Activated naive CD4-positive, alpha-beta T cell treated with anti-CD3 and anti-CD28 coated beads, Interleukin-2, amount 50 U/mL, for 72 hours (primary cell): Measurements from ENCODE around the gene TAF5L. TPM values are rescaled to one million over a fixed set of nuclear protein-coding genes. Genes with fewer than 3 reads are reported as not detected.
A peak's percentile ranks its signal among the peaks of the same experiment; 100 is the strongest.
"Not testable (repeated sequence)": the region's sequence is repeated elsewhere in the genome, so short reads cannot be mapped to it uniquely, and the experiment has no call there.

Experiments
- ATAC-seq, 2 donors: fragments of 150-1000 bp; cut with Tn5 transposase; 2 replicates each; pipeline ENCODE4 v1.10.0; 2021; ENCODE audit warnings: mild to moderate bottlenecking in 2 of 2, moderate library complexity in 2 of 2
- DNase-seq, 2 donors: peaks; one replicate each; pipeline ENCODE4 v3.0.0; 2021 to 2022; ENCODE audit warnings: low spot score in 2 of 2
- H3K27ac Mint-ChIP-seq, 2 donors: one replicate each; pipeline ENCODE4 v1.8.0; 2022; ENCODE audit warnings: mild to moderate bottlenecking in 2 of 2, mixed read lengths in 2 of 2
- H3K36me3 Mint-ChIP-seq, 2 donors: one replicate each; pipeline ENCODE4 v1.8.0; 2022; ENCODE audit warnings: mixed read lengths in 2 of 2
- H3K9me3 Mint-ChIP-seq, 2 donors: one replicate each; pipeline ENCODE4 v1.8.0; 2022; ENCODE audit warnings: mixed read lengths in 2 of 2
- total RNA-seq, 2 donors: library from RNA; stranded (reverse); gene quantifications; one replicate each; pipeline ENCODE4 v1.2.3, GENCODE V29; 2022

Gene TAF5L
- total RNA-seq, 2 donors from 2014 or later: 10.9 to 21.6 TPM

GRCh38 chr1:229567109-229567868, 58.6 kb downstream of the TAF5L start:
- DNase-seq (no peak), ATAC-seq (no peak)
- no peak overlapping the region for H3K27ac Mint-ChIP-seq
- no peaks in the 10 kb centered on the region for H3K9me3 Mint-ChIP-seq
- H3K36me3 Mint-ChIP-seq: no peaks in the 10 kb centered on the region

DNA sequence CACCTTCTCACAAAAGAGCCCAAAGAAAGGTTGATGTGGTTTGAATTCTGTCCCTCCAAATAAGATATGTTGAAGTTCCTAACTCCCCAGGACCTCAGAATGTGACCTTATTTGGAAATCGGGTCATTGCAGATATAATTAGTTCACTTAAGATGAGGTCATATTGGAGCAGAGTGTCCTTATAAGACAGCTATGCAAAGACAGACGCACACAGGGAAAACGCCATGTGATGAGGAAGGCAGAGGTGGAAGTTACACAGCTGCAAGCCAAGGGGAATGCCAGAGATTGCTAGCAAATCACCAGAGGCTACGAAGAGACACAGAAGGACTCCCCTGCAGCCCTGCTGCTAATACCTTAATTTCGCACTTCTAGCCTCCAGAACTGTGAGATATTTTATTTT, 62.2 kb downstream of the TAF5L start:
- Mint-ChIP-seq H3K9me3 (no peaks in the 10 kb centered on the region), H3K27ac (no peak overlapping the region), H3K36me3 (no peaks in the 10 kb centered on the region)
- DNase-seq (no peak), ATAC-seq (no peak)

DNA sequence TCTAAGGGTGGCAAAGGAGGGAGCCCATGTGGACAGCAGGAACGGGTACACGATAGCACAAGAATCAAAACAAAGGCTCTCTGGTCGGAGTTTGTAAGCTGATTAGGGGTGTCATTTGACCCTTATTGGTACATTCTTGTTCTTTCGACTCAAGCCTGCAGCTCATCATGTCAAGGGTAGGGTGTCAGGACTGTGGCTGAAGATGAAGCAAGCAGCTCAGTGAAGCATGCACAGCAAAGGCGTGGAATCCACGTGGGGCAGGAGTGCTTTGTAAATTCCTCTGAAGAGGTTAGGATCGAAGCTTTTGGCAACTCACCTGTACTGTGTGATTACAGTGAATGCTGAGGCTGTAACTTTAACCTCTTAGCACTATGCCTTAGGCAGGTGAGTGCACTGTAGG, 62.7 kb downstream of the TAF5L start:
- no peak overlapping the region for H3K27ac Mint-ChIP-seq
- no peaks in the 10 kb centered on the region for H3K36me3 Mint-ChIP-seq
- no peak for DNase-seq
- H3K9me3 Mint-ChIP-seq: no peaks in the 10 kb centered on the region
- no peak for ATAC-seq

DNA sequence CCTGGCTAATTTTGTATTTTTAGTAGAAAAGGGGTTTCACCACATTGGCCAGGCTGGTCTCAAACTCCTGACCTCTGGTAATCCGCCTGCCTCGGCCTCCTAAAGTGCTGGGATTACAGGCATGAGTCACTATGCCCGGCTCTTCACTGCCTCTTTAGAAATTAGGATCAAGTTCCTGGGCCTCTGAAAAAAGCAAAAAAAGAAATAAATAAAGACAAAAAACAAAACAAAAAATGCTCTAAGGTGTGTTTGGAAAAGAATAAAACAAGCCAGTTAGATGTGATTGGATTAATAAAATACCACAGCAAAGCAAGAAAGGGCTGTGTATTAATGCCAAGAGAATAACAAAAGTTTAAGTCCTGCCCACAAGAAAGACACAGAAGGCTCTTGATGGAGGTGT, 63.2 kb downstream of the TAF5L start:
- Mint-ChIP-seq H3K27ac (no peak overlapping the region), H3K9me3 (no peaks in the 10 kb centered on the region), H3K36me3 (no peaks in the 10 kb centered on the region)
- ATAC-seq (no peak), DNase-seq (no peak)

DNA sequence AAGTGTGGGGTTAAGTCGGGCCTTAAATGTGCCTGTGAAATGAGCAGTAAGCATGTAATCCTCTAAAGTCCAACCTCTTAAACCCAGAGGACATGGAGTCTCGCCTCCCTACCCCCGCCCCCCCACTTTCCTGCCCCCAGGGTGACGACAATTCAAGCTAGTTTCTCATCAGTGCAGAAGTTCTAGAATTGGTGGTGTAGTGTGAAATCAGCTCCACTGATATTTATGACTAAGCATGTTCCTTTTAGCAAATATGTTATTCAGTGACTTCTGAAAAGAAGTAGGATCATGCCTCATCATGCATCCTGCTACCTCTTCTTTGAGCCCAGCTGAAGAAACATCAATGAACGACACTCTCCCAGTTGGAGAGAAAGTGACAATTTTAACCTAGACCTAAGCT, 64.8 kb downstream of the TAF5L start:
- H3K9me3 Mint-ChIP-seq: no peaks in the 10 kb centered on the region
- ATAC-seq: no peak
- H3K36me3 Mint-ChIP-seq: no peaks in the 10 kb centered on the region
- H3K27ac Mint-ChIP-seq: no peak overlapping the region
- no peak for DNase-seq

DNA sequence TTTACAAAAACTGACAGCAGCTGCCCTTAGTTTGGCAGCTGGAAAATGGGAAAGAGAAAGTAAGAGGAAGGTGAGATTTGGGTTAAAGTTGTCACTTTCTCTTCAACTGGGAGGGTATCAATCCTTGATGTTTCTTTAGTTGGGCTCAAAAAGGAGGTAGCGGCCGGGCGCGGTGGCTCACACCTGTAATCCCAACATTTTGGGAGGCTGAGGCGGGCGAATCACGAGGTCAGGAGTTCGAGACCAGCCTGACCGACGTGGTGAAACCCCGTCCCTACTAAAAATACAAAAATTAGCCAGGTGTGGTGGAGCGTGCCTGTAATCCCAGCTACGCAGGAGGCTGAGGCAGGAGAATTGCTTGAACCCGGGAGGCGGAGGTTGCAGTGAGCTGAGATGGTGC, 65.8 kb downstream of the TAF5L start:
- H3K27ac Mint-ChIP-seq, DNase-seq, H3K36me3 Mint-ChIP-seq, ATAC-seq, H3K9me3 Mint-ChIP-seq: not testable (repeated sequence)

DNA sequence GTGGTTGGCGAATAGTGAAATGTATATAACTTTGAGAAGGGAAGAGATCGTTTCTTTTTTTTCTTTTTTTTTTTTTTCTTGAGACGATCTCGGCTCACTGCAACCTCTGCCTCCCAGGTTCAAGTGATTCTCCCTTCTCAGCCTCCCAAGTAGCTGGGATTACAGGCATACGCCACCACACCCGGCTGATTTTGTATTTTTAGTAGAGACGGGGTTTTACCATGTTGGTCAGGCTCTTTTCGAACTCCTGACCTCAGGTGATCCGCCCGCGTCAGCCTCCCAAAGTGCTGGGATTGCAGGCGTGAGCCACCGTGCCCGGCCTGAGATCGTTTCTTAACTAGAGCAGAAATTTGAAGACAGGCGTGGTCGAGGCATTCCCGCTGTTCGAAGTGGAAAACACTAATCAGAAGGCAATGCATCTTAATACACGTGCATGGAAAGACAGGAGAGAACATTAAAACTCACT, 66.6 kb downstream of the TAF5L start:
- H3K9me3 Mint-ChIP-seq, ATAC-seq, DNase-seq, H3K36me3 Mint-ChIP-seq: not testable (repeated sequence)
- peak overlapping the region; percentile 69 to 86 for H3K27ac Mint-ChIP-seq

DNA sequence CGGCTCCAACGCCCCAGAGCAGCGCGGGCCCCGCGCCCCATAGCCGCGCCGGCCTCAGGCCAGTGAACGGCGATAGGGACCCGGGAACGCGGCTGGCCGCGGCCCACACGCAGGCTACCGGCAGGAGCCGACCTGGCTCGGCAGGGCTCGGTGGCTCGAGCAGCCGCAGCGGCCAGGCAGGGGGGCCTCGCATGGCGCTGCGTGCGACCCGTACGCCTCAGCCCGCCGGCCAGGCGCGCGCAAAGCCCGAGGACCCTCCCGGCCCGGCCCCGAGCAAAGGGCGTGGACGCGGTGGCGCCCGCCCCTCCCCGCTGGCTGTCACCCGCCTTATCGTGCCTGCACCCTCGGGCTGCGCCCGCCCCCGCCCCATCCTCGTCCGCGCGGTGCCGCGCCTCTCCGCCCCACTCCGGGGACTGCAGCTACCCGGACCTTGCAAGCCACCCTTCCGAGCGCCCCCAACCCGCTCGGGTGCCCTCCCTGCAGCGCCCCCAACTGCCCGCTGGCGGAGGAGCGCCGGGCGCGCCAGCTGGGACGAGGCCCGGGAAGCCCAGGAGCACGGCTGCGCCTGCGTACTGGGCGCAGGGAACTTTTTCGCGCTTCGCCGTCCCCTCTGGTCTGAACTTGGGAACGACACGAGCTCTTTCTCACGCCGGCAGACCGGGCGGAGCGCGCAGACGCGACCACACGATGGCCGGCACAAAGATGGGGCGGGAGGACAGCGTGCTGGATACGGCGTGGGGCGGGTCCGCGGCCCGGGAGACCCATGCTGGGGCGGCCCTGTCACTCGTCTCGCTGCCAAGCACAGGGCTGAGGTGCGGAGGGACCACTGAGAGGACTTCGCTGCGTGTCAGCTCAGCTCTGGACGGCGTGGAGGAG, 67.2 kb downstream of the TAF5L start, which contains the start of gene ABCB10:
ABCB10 (minus strand) TSS at position 248 of the 876 bp plus-strand sequence; CDS start at position 193, 55 bp downstream.
- Mint-ChIP-seq H3K9me3 (no peaks in the 10 kb centered on the region), H3K27ac (peak within 1 kb of the TSS; percentile 81 to 86), H3K36me3 (no peaks in the 10 kb centered on the region)
- ATAC-seq: peak; percentile 82 to 91
- peak; percentile 94 to 96 for DNase-seq

DNA sequence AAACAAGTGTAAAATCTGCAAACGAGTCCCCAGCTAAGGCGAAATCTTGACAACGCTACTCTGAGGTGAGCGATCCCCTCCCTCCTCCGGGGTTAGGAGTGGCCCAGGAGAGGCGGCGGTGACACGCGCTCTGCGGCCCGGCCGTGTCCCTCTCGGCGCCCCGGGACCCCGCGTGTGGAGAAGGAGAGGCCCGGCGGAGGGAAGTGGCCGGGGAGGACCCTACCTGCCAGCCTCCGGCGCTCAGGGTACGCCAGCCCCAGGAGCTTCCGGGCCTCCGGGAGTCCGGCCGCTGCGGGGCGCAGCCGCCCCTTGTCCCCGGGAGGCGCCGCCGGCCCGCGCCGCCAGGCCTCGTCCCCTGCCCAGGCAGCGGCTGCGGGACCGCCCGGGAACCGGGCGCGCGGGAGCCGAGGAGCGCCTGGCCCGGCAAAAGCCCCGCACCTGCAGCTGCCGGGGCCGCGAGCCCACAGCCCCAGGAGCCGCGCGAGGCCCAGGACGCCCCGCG, 68.0 kb downstream of the TAF5L start:
- peak overlapping the region; percentile 81 to 84 for H3K27ac Mint-ChIP-seq
- ATAC-seq (peak; percentile 19 to 24), DNase-seq (peak; percentile 49 to 66)
- H3K36me3 Mint-ChIP-seq: no peaks in the 10 kb centered on the region
- no peaks in the 10 kb centered on the region for H3K9me3 Mint-ChIP-seq

DNA sequence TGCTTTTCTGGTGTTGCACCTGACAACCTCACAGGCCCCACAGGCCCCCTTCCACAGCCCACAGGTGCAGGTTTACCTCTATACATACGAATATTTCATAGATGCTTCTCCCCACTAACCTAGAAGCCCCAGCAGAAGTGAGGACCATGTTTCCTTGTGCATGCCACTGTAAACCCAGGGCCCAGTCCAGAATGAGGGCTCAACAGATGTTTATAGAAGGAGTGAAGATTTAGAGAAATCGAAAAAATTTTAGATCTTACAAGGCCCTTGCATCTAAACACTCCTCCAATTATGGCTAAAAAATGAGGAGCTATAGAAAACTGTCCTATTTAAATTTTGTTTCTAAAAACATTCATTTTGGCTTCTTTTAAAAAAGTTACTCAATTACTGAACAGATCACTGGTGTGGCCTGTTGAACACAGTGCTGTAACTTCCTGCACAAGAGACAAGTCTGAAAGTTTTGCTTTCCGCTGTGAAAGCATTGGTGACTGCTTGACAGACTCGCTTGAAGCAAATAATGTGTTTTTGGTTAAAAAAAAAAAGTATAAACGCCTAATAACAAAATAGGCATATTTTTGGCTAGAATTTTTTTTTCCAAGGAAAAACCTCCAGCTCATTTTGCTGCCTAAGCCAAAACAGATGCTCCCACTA, 68.6 kb downstream of the TAF5L start:
- no peak for ATAC-seq
- Mint-ChIP-seq H3K27ac (peak overlapping the region; percentile 81 to 84), H3K36me3 (no peaks in the 10 kb centered on the region), H3K9me3 (no peaks in the 10 kb centered on the region)
- no peak for DNase-seq

DNA sequence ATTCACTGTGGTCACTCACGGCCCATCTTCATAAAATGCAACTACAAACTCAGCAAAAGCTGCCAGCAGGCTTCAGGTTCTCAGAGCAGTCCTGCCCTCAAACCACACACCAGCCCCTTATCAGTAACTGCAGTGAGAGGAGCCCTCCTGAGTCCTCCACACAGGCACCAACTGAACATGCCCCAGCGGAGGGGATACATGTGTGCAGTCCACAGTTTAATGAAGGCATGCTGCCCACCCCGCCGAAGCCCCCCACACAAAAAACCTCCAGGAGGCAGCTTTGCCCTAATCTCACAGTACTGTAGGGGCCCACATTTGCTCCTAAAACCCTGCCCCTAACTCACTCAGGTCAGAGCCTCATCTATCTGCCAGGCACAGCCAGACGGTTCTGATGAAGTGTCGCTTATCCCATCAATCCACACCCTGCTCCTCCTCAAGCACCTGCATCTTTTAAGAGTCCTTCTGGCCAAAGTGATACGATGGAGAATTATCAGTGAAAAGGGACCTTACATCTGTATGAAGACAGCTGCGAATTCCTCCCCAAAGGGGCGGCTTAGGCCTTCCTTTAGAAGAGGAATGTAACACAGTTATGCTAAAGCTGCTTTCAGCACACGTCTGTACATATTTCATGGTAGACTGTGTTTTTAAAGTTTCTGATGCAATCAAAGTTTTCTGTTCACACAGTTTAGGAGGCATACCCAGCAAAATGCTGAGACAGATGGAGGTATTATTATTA, 70.9 kb downstream of the TAF5L start:
- H3K36me3 Mint-ChIP-seq: no peaks in the 10 kb centered on the region
- no peaks in the 10 kb centered on the region for H3K9me3 Mint-ChIP-seq
- ATAC-seq: no peak
- no peak for DNase-seq
- peak overlapping the region in 1 of 2 donors; percentile 18 for H3K27ac Mint-ChIP-seq

DNA sequence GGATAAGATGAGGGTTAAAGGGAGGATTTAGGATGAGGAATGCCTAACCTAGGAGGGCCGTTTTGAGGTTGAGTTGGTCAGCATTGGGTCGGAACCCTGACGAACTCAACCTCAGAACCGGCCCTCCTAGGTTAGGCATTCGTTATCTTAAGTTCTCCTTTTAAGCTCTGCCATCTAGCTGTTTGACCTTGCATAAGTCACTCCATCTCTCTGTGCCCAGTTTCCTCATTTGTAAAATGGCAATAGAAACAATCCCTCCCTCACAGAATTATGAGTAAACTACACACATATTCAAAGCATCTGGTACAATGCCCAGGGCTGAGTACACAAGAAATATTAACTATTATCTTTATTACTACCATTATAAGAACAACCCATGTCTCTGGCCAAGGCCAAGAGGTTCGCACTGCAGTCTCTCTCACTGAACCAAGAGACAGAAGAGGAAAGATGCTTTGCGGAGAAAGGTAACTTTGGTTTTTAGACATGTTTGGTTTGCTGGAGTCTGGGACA, 72.2 kb downstream of the TAF5L start:
- no peaks in the 10 kb centered on the region for H3K9me3 Mint-ChIP-seq
- no peaks in the 10 kb centered on the region for H3K36me3 Mint-ChIP-seq
- H3K27ac Mint-ChIP-seq: peak overlapping the region in 1 of 2 donors; percentile 12
- no peak for ATAC-seq
- DNase-seq: no peak

DNA sequence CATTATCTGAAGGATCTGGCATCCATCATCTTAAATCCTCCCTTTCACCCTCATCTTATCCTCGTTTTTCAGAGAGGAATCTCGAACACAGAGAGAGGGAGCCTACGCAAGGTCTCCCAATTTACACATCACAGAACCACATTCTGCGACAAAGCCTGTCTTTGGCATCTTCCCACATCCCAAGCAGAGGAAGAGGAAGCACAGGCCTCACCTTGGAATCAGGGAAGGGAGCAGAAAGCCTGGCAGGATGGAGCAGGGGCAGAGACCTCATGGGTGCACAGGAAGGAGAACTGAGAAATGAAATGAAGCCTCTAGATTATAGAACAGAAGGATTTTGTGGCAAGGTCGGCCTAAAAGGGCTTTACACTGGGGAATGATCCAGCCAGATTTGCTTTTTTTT, 73.2 kb downstream of the TAF5L start:
- ATAC-seq: no peak
- H3K9me3 Mint-ChIP-seq: no peaks in the 10 kb centered on the region
- DNase-seq: no peak
- no peak overlapping the region for H3K27ac Mint-ChIP-seq
- no peaks in the 10 kb centered on the region for H3K36me3 Mint-ChIP-seq

GRCh38 chr1:229550812-229551567, 74.9 kb downstream of the TAF5L start:
- H3K9me3 Mint-ChIP-seq: no peaks in the 10 kb centered on the region
- H3K36me3 Mint-ChIP-seq: no peaks in the 10 kb centered on the region
- ATAC-seq: no peak
- DNase-seq: no peak
- no peak overlapping the region for H3K27ac Mint-ChIP-seq

DNA sequence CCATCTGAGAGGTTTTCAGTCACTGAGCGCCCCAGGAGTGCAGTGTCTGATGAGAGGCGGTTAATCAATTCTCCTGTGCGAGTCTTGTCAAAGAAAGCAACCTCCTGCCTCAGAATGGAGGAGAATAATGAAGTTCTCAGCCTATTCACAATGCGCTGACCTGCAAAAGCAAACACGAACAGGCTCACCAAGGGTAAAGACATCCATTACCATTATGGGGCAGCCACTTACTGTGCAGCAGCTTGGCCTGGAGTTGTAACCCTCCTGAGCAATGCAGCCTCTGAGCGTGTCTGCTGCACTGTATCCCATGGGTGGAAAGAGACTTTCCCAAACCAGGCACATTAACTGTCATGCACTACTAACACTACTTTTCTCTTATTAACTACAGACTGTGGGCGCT, 78.4 kb downstream of the TAF5L start:
- H3K27ac Mint-ChIP-seq: no peak overlapping the region
- DNase-seq (no peak), ATAC-seq (no peak)
- peaks cover 0 to 33% of the 10 kb centered on the region in 2 donors for H3K36me3 Mint-ChIP-seq
- no peaks in the 10 kb centered on the region for H3K9me3 Mint-ChIP-seq
